ENCODE data around the gene FOXD4L3. TPM values are rescaled to one million over a fixed set of nuclear protein-coding genes. Genes with fewer than 3 reads are reported as not detected.
"Not testable (repeated sequence)": the region's sequence is repeated elsewhere in the genome, so short reads cannot be mapped to it uniquely, and the experiment has no call there.

Gene FOXD4L3
- total and polyA plus RNA-seq, 2 donors (not counting 1 experiment from before 2014, with no cell fraction given) = 0.22 TPM; not detected in 1

DNA sequence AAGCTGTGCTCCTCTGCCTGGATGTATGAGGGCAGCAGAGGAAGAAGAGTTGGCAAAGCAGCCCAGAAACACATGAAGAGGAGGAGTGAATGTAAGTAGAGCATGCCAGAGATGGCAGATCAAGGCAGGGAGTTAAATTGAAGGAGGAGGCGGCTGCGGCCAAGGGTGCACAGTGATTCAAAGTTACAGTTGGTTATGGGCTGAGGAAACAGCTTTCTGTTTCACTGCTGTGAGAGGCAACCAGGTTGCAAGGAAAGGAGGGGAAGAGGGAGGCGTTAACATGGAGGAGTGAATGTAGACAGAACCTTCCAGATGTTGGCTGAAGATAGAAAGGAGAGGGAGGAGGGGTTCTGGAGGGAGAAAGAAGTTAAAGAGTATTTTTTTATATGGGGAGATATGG is 33.3 kb downstream of the FOXD4L3 start:
- H3K9me3 Mint-ChIP-seq (ENCODE audit: insufficient read depth); H3K79me2 ChIP-seq (ENCODE audit: control insufficient read depth, insufficient read depth, low read length); H3K27ac ChIP-seq (ENCODE audit: low read length in 2 of 2); H4K20me1 ChIP-seq (ENCODE audit: control insufficient read depth, insufficient read depth, low read length, poor library complexity, severe bottlenecking); intact Hi-C loops (cut with micrococcal nuclease); H3K4me1 ChIP-seq (ENCODE audit: control insufficient read depth in 2 of 2, insufficient read depth in 2 of 2, low read length in 2 of 2); H3K4me3 Mint-ChIP-seq; H3K27me3 ChIP-seq (replicated peaks in 1 of 4; ENCODE audit: control extremely low read depth in 1 of 4, control insufficient read depth in 3 of 4, insufficient read depth in 4 of 4, low read length in 3 of 4); H3K4me3 ChIP-seq (ENCODE audit: control extremely low read depth in 1 of 5, extremely low read depth in 1 of 5, insufficient read depth in 1 of 5, low read depth in 2 of 5, low read length in 4 of 5); H3K9me3 ChIP-seq (ENCODE audit: control extremely low read depth in 1 of 3, control insufficient read depth in 2 of 3, insufficient read depth in 1 of 3, low read length in 2 of 3); ATAC-seq (ENCODE audit: low read depth); H3K4me2 ChIP-seq (replicated peaks; ENCODE audit: low read depth, low read length, poor library complexity, severe bottlenecking); CTCF ChIA-PET; H2AFZ ChIP-seq (ENCODE audit: insufficient read depth, low read depth, low read length, poor library complexity, severe bottlenecking); POLR2A ChIA-PET; H3K36me3 ChIP-seq (replicated peaks in 1 of 2; ENCODE audit: control extremely low read depth in 1 of 2, control insufficient read depth in 1 of 2, extremely low read depth in 1 of 2, insufficient read depth in 2 of 2, low read length in 1 of 2); H3K9ac ChIP-seq (ENCODE audit: low read length); H3K27ac Mint-ChIP-seq; H3K27me3 Mint-ChIP-seq; H3K4me1 Mint-ChIP-seq; DNase-seq: not testable (repeated sequence)
- WGBS (ENCODE audit: insufficient coverage) = no CpG with 5 or more reads among the region's 3 CpGs

DNA sequence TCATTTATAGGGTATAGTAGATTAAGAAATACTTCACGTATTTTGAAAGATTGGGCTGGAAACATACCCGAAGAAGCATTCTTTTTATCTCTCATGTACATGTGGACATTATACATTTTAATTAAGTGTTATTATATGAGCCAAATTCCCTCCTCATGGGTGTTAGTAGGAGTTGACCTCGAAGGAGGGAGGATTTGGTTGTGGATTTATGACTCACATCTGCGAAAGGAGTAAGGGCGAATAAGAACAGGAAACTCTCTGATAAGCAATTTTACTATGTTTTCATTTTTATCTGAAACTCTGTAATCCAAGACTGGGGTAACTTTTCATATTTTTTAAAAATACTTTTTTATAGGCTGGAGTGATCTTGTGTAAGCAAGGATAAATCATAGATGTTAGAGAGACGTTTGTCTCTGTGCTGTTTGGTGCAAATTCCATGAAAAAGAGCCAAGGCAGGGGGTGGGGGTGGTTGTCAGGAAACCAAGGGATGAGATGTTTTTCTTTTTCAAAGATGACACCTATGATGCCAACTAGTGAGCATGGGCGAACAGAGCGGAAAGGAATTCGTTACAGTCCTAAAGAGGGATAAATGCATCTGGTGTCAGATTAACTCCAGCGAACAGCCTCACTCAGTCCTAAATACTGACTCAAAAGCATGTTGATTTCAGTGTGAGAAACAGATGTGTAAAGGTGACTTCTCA is 34.1 kb downstream of the FOXD4L3 start:
- H3K4me3 Mint-ChIP-seq; H3K79me2 ChIP-seq (ENCODE audit: control insufficient read depth, insufficient read depth, low read length); H3K27me3 Mint-ChIP-seq; H3K4me2 ChIP-seq (replicated peaks; ENCODE audit: low read depth, low read length, poor library complexity, severe bottlenecking); H3K36me3 ChIP-seq (replicated peaks in 1 of 2; ENCODE audit: control extremely low read depth in 1 of 2, control insufficient read depth in 1 of 2, extremely low read depth in 1 of 2, insufficient read depth in 2 of 2, low read length in 1 of 2); H3K9me3 ChIP-seq (ENCODE audit: control extremely low read depth in 1 of 3, control insufficient read depth in 2 of 3, insufficient read depth in 1 of 3, low read length in 2 of 3); ATAC-seq (ENCODE audit: low read depth); H3K27ac ChIP-seq (ENCODE audit: low read length in 2 of 2); H2AFZ ChIP-seq (ENCODE audit: insufficient read depth, low read depth, low read length, poor library complexity, severe bottlenecking); CTCF ChIA-PET; H3K4me3 ChIP-seq (ENCODE audit: control extremely low read depth in 1 of 5, extremely low read depth in 1 of 5, insufficient read depth in 1 of 5, low read depth in 2 of 5, low read length in 4 of 5); H3K9ac ChIP-seq (ENCODE audit: low read length); POLR2A ChIA-PET; H3K27me3 ChIP-seq (replicated peaks in 1 of 4; ENCODE audit: control extremely low read depth in 1 of 4, control insufficient read depth in 3 of 4, insufficient read depth in 4 of 4, low read length in 3 of 4); DNase-seq; H4K20me1 ChIP-seq (ENCODE audit: control insufficient read depth, insufficient read depth, low read length, poor library complexity, severe bottlenecking); H3K4me1 Mint-ChIP-seq; H3K27ac Mint-ChIP-seq; H3K4me1 ChIP-seq (ENCODE audit: control insufficient read depth in 2 of 2, insufficient read depth in 2 of 2, low read length in 2 of 2); intact Hi-C loops (cut with micrococcal nuclease); H3K9me3 Mint-ChIP-seq (ENCODE audit: insufficient read depth): not testable (repeated sequence)
- no CpG with 5 or more reads among the region's 10 CpGs for WGBS (ENCODE audit: insufficient coverage)

DNA sequence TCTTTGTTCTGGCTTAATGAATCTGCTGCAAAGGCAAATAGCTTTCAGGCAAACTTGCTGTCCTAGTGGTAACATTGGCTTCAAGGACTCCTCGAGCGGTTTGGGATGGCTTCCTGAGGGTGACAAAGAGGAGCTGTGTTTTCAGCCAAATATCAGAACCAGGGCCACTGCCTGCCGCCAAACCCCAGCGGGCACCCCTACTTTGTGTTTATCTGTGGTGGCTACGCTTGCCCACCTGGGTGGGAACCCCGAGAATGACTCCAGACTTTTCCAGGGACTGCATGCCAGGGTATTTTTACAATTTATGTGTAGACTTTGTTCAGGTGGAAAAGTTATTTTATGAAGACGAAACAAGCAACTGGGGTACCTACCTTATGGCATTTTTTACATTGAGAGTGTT is 35.3 kb downstream of the FOXD4L3 start:
- H4K20me1 ChIP-seq (ENCODE audit: control insufficient read depth, insufficient read depth, low read length, poor library complexity, severe bottlenecking); H2AFZ ChIP-seq (ENCODE audit: insufficient read depth, low read depth, low read length, poor library complexity, severe bottlenecking); H3K79me2 ChIP-seq (ENCODE audit: control insufficient read depth, insufficient read depth, low read length); H3K4me3 ChIP-seq (ENCODE audit: control extremely low read depth in 1 of 5, extremely low read depth in 1 of 5, insufficient read depth in 1 of 5, low read depth in 2 of 5, low read length in 4 of 5); H3K27me3 Mint-ChIP-seq; H3K4me2 ChIP-seq (replicated peaks; ENCODE audit: low read depth, low read length, poor library complexity, severe bottlenecking); POLR2A ChIA-PET; H3K9ac ChIP-seq (ENCODE audit: low read length); H3K9me3 ChIP-seq (ENCODE audit: control extremely low read depth in 1 of 3, control insufficient read depth in 2 of 3, insufficient read depth in 1 of 3, low read length in 2 of 3); H3K27me3 ChIP-seq (replicated peaks in 1 of 4; ENCODE audit: control extremely low read depth in 1 of 4, control insufficient read depth in 3 of 4, insufficient read depth in 4 of 4, low read length in 3 of 4); H3K4me1 ChIP-seq (ENCODE audit: control insufficient read depth in 2 of 2, insufficient read depth in 2 of 2, low read length in 2 of 2); H3K27ac Mint-ChIP-seq; H3K4me3 Mint-ChIP-seq; ATAC-seq (ENCODE audit: low read depth); CTCF ChIA-PET; H3K4me1 Mint-ChIP-seq; DNase-seq; H3K27ac ChIP-seq (ENCODE audit: low read length in 2 of 2); intact Hi-C loops (cut with micrococcal nuclease); H3K36me3 ChIP-seq (replicated peaks in 1 of 2; ENCODE audit: control extremely low read depth in 1 of 2, control insufficient read depth in 1 of 2, extremely low read depth in 1 of 2, insufficient read depth in 2 of 2, low read length in 1 of 2); H3K9me3 Mint-ChIP-seq (ENCODE audit: insufficient read depth): not testable (repeated sequence)
- 89% methylated on average over 5 of the region's 7 CpGs for WGBS (ENCODE audit: insufficient coverage)
